ENCODE data around the gene DKK3.

DNA sequence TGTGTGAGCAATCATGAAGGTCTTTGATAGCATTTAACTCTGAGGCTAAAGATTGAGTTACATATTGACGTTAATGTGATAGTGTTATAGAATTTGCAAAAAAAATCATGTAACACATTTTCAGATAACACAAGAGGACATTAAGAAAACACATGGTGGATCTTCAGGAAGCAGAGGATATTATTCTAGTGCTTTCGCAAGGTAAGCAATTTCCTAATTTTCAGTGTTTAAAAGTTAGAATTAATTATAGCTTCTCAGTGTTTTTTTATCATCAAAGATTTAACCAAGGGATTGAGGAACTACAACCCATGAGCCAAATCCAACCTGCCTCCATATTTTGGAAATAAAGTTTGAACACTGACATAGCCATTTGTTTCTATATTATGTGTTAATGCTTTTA lies 78.5 kb downstream of the DKK3 start:
- TF ChIP-seq, protein P1, sequence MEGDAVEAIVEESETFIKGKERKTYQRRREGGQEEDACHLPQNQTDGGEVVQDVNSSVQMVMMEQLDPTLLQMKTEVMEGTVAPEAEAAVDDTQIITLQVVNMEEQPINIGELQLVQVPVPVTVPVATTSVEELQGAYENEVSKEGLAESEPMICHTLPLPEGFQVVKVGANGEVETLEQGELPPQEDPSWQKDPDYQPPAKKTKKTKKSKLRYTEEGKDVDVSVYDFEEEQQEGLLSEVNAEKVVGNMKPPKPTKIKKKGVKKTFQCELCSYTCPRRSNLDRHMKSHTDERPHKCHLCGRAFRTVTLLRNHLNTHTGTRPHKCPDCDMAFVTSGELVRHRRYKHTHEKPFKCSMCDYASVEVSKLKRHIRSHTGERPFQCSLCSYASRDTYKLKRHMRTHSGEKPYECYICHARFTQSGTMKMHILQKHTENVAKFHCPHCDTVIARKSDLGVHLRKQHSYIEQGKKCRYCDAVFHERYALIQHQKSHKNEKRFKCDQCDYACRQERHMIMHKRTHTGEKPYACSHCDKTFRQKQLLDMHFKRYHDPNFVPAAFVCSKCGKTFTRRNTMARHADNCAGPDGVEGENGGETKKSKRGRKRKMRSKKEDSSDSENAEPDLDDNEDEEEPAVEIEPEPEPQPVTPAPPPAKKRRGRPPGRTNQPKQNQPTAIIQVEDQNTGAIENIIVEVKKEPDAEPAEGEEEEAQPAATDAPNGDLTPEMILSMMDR (IDR thresholded peaks at IDR 0.05): no peak
- TF ChIP-seq EZH2 (IDR thresholded peaks at IDR 0.05): no peak

Measured in neural progenitor cell (in vitro differentiated cells).